B cell (primary cell): Measurements from ENCODE around the gene PAPSS1.

ENCODE experiments used
- CTCF ChIP-seq: fragments of 200-600 bp; IDR thresholded peaks from one replicate; pipeline ENCODE4 v1.8.0; 2022; ENCODE audit warnings: antibody characterized with exemption, mild to moderate bottlenecking
- EZH2 ChIP-seq: IDR thresholded peaks from 2 replicates; pipeline ENCODE4 v1.6.1; 2012; ENCODE audit warnings: borderline replicate concordance, low read depth, mild to moderate bottlenecking, moderate library complexity, low read length; ENCODE audit not compliant: insufficient read depth, poor library complexity, severe bottlenecking

GRCh38 chr4:107746161-107746560 lies 26.1 kb upstream of the PAPSS1 start:
- TF ChIP-seq CTCF (no peak), EZH2 (no peak)
